Heart left ventricle (tissue), 13 donors: ENCODE measurements around the gene SURF4.
"Not testable (repeated sequence)": the region's sequence is repeated elsewhere in the genome, so short reads cannot be mapped to it uniquely, and the experiment has no call there.

ENCODE experiments used
- POLR2A ChIP-seq, 2 donors: fragments of 450-650 bp; IDR thresholded peaks; one replicate each; pipeline ENCODE4 v1.6.1; 2017; ENCODE audit warnings: antibody characterized with exemption in 2 of 2, mild to moderate bottlenecking in 2 of 2, moderate library complexity in 2 of 2
- TF ChIP-seq, protein P1 (sequence below), 12 donors: fragments of 200-600 bp; sonication (generic) in 4 of 12; IDR thresholded peaks; one replicate each; pipeline versions ENCODE4 v1.5.0 to v1.8.0; 2018 to 2022; ENCODE audit warnings: antibody characterized with exemption in 12 of 12, mild to moderate bottlenecking in 5 of 12
- donor health status: ischemic (EF 13 %, LVEDD 7.1; RV severe dilation, severe dysfunction).
- donor health status: DM: no; HTN: yes; CAD: no.
- donor health status: DM: no; HTN: no; CAD: no.
- donor health status: ischemic (EF 25% LVEDD 6.9; RV normal size, moderate dysfunction).
- donor health status: ischemic (EF 25% LVEDD 5.7; RV mildly dilated, moderate dysfunction).
- donor health status: ischemic (EF 35%, LVEDD 5.7; RV mildly dilated, moderate dysfunction).
- donor health status: nonischemic (EF 11% LVEDD 7.7; RV severe dilation, severe dysfunction).
- donor health status: DM: yes; HTN: yes; CAD: no.
- donor health status: PGD.
- donor health status: ischemic (EF 29% LVEDD 5.4; RV normal size, mild dysfunction).
- donor health status: nonischemic (EF 23%, LVEDD 6.1; RV moderate dilation, normal function).

DNA sequence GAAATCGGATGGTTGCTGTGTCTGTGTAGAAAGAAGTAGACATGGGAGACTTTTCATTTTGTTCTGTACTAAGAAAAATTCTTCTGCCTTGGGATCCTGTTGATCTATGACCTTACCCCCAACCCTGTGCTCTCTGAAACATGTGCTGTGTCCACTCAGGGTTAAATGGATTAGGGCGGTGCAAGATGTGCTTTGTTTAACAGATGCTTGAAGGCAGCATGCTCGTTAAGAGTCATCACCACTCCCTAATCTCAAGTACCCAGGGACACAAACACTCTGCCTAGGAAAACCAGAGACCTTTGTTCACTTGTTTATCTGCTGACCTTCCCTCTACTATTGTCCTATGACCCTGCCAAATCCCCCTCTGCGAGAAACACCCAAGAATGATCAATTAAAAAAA is 15.6 kb upstream of the SURF4 start:
- TF ChIP-seq, protein P1, sequence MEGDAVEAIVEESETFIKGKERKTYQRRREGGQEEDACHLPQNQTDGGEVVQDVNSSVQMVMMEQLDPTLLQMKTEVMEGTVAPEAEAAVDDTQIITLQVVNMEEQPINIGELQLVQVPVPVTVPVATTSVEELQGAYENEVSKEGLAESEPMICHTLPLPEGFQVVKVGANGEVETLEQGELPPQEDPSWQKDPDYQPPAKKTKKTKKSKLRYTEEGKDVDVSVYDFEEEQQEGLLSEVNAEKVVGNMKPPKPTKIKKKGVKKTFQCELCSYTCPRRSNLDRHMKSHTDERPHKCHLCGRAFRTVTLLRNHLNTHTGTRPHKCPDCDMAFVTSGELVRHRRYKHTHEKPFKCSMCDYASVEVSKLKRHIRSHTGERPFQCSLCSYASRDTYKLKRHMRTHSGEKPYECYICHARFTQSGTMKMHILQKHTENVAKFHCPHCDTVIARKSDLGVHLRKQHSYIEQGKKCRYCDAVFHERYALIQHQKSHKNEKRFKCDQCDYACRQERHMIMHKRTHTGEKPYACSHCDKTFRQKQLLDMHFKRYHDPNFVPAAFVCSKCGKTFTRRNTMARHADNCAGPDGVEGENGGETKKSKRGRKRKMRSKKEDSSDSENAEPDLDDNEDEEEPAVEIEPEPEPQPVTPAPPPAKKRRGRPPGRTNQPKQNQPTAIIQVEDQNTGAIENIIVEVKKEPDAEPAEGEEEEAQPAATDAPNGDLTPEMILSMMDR (IDR thresholded peaks at IDR 0.05) = not testable (repeated sequence)
- TF ChIP-seq POLR2A (IDR thresholded peaks at IDR 0.05) = not testable (repeated sequence)
